Fibroblast of skin of right quadriceps (primary cell): ENCODE results near the gene ERP44.
"Not testable (repeated sequence)": the region's sequence is repeated elsewhere in the genome, so short reads cannot be mapped to it uniquely, and the experiment has no call there.

Experiments
- DNase-seq: peaks from one replicate; pipeline ENCODE4 v3.0.0-alpha.2; 2013

ERP44 gene

DNA sequence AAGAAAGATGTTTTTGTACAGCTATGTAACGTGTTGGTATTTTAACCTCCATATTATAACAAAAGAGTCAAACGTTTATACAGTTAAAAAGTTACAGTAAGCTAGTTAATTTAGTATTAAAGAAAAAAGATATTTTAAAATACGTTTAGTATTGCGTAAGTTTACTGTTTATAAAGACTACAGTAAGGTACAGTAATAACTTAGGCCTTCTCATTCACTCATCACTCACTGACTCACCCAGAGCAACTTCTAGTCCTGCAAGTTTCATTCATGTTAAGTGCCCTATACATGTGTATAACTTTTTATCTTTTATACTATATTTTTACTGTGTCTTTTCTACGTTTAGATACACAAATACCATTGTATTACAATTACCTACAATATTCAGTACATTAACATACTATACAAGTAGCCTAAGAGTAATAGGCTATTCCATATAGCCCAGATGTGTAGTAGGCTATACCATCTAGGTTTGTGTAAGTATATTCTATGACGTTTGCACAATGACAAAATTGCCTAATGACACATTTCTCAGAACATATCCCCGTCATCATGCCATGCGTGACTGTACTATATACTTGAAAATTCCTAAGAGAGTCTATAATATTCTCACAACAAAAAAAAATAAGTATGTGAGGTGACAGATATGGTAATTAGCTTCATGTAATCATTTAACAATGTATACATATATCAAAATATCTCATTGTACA is 33.8 kb downstream of the ERP44 start:
- peak; percentile 81 for DNase-seq

DNA sequence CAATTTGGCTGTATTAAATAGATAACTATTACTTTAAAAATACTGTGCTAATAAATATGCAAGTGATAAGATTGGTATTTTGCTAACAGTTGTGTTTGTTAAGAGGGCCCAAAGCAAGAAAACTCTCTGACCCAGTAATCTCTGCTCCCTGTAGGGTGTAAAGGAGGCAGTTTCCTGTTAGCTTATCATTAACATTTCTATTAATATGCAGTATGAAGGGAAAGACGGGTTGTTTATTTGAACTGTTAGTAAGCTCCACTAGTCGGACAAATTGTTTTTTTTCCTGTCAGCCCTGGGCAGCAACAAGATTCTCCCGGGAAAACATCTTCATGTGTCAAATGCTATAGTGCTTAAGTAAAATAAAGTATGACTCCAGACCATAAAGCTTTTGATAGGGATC is 35.6 kb downstream of the ERP44 start:
- no peak for DNase-seq

DNA sequence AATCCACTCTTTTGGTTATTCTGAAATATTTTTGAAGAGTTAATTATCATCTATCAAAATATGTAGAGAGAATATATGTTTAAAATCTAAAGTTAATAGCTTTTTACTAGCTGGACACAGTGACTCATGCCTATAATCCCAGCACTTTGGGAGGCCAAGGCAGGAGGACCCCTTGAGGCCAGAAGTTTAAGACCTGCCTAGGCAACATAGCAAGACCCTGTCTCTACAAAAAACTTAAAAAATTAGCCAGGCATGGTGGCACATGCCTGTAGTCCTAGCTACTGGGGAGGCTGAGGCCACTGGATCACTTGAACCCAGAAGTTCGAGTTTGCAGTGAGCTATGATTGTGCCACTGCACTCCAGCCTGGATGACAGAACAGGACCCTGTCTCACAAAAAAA is 36.1 kb downstream of the ERP44 start:
- not testable (repeated sequence) for DNase-seq

DNA sequence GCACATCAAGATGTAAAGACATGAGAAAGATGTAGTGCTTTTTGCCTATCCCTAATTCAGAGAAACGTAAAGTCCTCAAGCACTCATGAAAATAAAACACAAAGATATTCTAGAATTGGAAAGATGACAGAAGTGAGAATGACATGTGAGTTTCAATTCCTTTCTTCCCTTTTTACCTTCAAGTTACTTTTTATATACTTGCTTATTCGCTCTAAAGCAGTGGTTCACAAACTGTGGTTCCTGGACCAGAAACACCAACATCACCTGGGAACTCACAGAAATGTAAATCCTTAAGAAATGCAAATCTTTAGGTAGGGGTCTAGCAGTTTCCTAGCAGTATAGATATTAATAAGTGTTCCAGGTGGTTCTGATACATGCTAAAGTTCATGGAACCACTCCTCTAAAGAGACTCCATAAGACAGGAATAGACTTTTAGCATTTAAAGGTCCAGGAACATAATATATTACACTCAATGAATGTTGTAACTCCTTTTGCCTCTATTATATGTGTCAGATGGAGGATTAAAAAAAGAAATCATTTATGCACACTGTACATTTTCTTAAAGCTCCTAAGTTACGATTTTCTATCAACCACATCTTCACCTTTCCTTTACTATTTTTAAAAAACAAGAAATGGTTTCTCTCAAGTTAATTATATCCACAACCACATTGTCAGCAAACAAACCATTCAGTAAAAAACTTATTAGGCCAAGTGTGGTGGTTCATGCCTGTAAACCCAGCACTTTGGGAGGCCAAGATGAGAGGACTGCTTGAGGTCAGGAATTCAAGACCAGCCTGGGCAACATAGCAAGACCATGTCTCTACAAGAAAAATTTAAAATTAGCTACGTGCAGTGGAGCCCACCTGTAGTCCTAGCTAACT is 39.9 kb downstream of the ERP44 start:
- no peak for DNase-seq

DNA sequence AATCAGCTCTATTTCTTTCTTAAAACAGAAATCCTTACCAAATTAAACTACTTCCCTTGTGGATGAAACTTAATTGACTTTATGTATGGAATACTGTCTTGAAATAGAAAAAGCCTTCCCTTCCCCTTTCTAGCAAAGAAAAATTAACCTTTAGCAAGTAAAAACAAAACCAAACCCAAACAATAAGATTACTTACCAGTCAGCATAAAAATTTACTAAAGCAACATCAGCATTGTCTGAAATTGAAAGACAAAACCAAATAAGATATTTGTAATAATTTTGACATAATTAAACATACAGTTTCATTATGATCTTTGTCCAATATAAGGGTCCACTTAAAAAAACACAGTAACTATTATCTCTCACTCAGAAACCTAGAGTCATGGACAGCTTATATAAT is 41.2 kb downstream of the ERP44 start:
- DNase-seq, result no peak

DNA sequence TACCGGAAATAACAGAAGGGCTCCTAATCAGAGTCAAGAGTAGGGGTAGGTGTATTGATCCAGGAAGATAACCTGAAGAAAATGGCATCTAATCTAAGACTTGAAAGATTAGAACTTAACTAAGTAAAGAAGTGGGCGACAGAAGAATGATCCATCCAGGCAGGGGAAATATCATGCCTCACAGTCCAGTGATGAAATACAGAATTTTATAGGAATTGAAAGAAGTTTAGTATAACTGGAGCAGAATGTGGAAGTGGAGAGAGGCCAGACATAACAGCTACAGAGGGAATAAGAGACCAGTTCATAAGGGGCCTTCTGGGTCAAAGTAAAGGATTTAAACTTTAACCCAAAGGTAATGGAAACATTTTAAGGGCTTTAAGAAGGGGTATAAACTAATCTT is 42.2 kb downstream of the ERP44 start:
- no peak for DNase-seq

DNA sequence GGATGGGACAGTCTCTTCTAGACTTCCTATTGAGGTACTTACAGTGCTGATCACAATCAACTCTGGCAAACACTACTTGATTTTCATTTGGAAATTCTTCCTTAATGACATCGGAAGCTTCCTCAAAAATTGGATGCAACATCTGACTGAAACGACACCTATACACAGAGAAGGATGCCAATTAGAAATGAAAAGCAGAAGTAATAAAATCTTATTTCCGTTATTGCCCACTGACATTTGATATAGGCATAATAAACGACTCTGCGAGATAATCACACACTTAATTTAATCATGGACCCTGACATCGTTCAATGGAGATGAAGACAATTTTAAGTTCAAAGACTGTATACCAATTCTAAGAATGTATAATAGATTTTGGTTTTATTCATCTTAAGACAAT is 46.4 kb downstream of the ERP44 start:
- DNase-seq, result no peak

DNA sequence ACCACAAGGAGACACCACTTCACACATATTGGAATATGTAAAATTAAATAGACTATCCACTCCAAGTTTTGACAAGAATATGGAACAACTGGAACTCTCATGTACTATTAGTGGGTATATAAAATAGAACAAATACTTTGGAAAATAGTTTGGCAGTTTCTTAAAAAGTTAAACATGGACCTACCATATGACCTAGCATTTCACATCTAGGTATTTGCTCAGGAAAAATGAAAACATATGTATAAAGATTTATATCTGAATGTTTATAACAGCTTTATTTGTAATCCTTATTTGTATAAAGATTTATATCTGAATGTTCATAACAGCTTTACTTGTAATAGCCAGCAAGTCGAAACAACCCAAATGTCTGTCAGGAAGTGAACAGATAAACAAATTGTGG is 49.2 kb downstream of the ERP44 start:
- no peak for DNase-seq

DNA sequence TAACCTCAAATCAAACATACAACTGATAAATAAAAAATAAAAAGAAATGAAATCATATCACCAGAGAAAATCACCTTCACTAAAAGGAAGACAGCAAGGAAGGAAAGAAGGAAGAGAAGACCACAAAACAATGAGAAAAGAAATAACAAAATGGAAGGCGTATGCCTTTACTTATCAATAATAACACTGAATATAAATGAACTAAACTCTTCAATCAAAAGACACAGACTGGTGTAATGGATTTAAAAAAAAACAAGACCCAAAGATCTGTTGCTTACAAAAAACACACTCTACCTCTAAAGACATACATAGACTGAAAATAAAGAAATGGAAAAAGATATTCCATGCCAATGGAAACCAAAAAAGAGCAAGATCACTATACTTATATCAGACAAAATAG is 60.3 kb downstream of the ERP44 start:
- DNase-seq, result no peak

DNA sequence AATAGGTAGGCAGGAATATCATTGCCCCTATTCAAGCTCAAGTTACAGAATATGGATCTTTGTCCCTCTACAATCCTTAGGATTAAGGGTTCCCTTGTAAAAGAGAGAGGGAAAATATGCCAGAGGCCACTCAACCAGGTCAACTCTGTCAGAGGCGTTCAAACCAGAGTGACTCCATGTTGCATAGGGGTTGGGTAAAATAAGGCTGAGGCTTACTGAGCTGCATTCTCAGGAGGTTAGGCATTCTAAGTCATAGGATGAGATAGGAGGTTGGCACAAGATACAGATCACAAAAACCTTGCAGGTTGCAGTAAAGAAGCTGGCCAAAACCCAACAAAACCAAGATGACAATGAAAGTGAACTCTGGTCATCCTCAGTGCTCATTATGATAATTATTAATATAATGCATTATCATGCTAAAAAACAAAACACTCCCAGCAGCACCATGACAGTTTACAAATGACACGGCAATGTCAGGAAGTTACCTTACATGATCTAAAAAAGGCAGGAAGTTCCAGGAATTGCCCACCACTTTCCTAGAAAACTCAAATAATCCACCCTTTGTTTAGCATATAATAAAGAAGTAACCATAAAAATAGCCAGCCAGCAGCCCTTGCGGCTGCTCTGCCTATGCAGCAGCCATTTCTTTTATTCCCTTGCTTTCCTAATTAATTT is 64.8 kb downstream of the ERP44 start:
- DNase-seq, result no peak

DNA sequence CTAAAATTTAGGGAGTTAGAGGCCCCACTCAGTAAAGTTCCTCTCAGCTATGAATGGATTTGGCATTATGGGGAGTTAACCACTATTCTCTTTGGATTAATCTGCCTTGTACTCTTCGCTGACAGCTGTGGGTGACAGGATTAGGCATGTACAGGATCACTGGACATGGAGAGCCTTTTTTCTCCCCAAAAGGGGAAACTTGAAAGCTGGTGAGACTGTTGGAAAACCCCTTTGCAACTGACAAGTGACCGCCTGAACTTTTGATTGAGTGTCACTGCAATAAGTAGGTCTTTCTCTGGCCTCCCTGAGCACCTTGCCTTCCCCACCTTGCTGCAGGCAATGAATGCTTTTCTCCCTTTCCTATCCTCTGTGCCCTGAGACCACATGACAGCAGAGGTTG is 68.3 kb downstream of the ERP44 start:
- DNase-seq, result no peak

DNA sequence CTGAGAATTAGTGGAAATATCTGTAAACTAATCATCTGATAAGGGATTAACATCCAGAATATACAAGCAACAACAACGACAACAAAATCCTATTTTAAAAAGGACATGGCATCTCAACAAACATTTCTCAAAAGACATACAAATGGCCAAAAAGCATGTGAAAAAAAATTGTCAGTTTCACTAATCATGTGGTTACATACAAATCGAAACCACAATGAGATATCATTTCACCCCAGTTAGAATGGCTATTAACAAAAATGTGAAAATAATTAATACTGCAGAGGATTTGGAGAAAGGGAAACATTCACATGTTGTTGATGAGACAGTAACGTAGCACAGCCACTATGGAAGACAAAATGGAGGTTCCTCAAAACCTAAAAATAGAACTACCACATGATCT is 69.5 kb downstream of the ERP44 start:
- no peak for DNase-seq

DNA sequence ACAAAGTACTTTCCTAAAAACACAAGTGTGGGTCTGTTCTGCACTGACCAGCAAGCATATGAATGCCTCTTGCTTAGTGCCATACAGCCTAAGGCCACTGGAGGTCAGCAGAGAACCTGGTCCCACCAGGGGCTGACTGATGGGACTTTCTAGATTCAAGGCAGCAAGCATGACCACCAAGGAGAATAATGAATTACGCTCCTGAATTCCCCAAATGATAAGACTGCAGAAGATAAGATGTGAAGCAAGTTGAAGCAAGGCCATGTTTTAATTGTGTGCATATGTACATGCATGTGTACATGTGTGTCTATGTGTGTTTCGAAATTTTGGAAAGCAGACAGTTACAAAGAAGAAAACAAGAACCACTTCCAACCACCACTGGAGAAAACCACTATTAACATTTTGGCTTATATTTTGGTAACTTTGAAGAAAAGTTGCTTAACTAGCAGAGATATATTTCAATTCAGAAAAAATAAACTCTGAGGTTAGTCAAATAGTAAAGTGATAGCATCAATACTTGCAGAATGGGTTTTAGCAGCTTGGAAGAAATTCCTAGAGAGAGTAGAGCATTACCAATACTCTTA is 70.5 kb downstream of the ERP44 start:
- DNase-seq, result peak; percentile 64

DNA sequence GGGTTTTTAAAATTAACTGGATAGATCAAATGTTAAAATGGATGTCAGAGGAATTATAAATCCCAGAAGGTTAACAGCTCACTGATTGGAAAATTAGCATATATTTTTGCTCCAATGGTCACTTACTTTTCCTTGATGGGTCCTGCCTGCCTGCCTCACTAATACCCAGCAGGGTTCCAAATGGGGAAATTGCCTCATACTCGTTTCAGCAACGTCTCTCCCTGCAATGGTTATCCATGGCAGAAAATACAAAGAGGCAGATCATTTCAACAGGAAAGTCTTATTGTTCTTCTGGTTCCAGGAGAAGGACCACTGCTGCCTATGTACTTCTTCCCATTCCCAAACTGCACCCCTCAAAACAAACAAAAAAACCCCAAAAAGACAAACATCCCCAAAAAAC is 71.3 kb downstream of the ERP44 start:
- DNase-seq, result no peak

DNA sequence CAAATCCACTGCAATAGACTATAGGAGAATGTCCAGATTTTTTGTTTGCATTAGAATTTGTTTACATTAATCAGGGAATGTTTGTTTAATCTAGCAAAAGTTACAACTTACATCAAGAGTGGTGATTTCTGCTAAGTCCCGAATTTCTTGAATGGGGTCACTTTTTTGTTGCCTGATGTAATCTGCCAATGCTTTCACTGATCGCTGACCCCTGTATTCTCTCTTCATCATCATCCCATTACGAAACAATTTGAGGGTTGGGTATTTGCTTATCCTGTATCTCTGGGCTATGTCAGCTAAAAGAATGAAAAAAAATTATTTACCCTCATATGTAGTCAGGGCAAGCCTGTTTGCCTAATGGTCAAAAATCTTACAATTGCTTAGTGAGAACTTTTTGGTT is 76.9 kb downstream of the ERP44 start:
- DNase-seq, result no peak

DNA sequence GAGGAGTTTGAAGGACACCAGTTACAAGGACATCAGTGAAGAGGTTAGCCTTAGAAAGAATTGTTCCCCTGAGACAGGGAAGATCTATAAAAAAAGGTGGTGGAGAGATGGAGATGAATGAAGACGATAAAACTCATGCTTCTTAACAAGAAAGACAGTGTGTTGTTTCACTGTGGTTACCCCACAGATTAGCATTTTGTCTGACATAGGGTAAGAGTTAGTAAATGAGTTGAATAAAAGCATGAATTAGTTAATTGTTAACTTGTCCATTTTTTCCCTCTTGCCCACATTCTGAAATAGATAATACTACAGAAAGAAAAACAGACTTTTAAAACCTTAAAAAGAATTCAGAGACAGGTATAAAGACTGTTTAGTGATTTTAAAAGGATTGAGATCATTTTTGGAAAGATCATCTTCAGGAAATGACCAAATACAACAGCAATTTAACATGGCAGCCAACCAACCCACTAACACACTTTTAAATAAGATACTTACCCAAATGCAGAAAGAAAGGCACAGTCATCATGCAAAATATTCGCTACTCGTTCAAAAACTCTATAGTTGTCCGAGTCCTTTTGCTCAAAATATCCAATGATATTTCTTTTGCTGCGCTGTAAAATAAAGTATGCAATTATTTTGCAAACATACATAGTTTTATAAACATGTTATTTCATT is 78.5 kb downstream of the ERP44 start:
- peak; percentile 24 for DNase-seq

DNA sequence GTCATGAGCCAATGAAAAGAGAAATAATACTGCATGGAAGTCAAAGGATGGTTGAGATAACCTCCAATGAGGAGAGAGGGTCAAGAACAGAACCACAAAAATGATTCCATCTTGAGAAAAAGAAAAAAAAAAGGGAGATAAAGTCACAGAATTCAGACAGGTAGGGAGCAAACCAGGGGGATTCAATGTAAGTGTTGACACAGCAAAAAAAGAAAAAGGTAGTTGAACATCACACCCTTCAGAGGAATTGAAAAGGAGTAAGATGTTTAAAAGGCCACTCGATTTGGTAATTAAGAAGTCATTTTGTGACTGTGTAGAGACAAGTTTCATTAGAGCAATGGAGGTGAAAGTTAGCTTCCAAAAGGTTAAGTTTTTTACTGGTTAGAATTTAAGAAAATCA is 79.3 kb downstream of the ERP44 start:
- no peak for DNase-seq

DNA sequence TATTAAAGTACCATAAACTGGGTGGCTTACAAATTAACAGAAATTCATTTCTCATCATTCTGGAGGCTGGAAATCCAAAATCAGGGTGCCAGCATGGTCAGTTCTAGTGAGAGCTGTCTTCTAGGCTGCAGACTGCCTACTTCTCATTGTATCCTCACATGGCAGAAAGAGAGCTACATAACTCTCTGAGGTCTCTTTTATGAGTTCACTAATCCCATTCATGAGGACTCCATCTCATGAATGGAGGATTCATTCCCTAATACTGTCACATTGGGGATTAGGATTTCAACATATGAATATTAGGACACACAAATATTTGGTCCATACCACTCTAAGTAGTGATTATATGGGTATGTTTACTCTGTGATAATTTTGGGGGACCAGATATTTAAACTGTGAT is 84.0 kb downstream of the ERP44 start:
- no peak for DNase-seq

DNA sequence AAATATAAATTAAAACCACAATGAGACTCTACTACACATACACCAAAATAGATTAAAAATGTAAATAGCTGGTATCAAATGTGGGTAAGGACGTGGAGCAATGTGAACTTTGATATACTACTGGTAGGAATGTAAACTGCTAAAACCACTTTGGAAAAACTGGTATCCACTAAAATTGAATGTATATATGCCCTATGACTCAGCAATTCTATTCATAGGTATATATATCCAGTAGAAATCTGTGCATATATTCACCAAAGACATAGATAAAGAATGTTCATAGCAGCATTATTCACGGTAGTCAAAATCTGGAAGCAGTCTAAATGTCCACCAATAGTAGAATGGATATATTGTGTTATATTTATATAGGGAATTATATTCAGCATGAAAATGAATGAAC is 85.2 kb downstream of the ERP44 start:
- peak; percentile 6 for DNase-seq

DNA sequence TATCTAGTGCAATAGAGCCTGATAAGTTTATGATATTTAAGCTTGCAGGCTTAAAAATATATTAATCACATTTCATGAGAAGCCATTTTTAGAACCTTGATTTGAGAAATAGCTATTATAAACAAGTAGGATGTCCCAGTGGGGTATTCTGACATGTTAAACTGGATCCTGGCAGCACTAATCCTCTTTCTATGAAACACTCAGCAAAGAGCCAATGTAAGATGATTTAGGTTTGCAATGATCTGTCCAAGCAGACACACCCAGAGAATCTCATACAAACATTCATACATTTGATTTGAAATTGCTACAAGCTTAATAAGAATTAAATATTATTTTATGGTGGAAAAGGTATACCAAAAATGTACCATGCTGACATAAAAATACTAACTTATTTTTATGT is 86.5 kb downstream of the ERP44 start:
- DNase-seq, result no peak

DNA sequence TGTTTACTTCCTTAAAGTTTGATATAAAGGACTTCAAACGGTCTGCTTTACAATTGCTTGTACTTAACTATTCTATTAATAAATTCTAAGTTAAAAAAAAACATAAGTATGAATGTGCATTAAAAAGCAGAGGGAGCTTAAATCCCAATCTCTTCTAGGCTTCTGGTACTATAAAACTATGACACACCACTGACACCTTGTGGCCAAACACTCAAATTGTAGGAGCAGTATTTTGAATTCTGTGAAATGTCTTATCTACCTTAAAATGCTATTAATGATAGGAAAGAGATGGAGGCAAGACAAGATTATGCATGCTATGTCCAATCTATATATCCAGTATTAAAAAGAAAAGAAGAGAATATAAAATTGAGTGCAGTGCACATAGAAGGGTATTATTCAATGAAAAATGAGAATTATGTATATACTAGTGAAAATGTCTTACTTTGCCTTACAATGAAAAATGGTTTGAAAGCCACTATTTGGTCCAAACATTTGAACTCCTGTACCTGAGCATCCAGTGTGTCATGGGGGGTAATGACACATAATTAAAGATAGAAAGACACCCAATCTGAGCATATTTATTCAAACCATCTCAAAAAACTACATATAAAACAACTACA is 87.6 kb downstream of the ERP44 start:
- DNase-seq, result peak; percentile 50

DNA sequence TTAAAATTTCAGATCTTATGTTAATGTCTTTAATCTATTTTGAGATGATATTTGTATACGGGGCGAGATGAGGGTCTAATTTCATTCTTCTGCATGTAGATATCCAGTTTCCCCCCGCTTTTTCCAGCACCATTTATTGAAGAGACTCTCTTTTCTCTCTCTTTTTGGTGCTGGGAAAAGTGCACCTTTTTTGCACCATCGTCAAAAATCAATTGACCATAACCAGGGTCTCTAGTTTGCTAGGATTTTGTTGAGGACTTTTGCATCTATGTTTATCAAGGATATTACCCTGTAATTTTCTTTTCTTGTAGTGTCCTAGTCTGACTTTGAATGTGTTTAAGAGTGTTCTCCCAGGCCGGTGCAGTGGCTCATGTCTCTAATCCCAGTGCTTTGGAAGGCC is 99.0 kb downstream of the ERP44 start:
- no peak for DNase-seq

DNA sequence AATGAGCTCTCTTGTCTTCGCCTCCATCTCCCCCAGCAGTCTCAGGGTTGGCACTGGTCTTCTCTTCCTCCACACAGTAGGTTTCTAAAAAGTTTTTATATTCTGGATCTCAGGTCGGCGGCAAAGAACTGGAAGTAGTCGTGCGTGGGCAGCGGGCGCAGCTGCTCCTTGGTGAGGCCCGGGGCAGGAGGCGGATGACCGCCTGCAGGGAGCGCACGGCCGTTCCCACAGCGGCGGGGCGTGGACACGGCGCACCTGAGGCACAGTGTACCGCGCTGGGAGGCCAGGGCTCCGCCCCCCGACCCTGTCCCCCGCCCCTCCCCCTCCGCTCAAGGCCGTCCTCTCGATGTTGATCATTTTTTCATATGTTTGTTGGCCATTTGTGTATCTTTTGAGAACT is 99.9 kb downstream of the ERP44 start:
- no peak for DNase-seq
